Stimulated activated CD4-positive, alpha-beta T cell treated with anti-CD3 and anti-CD28 coated beads, Interleukin-15, amount 100 ng/mL, for 48 hours (primary cell): Measurements from ENCODE around the gene DEUP1.
A peak's percentile ranks its signal among the peaks of the same experiment; 100 is the strongest.
"Not testable (repeated sequence)": the region's sequence is repeated elsewhere in the genome, so short reads cannot be mapped to it uniquely, and the experiment has no call there.

Experiments
- DNase-seq, 2 donors: peaks; one replicate each; pipeline ENCODE4 v3.0.0-alpha.2; 2020; ENCODE audit warnings: low read depth in 2 of 2

Gene DEUP1

DNA sequence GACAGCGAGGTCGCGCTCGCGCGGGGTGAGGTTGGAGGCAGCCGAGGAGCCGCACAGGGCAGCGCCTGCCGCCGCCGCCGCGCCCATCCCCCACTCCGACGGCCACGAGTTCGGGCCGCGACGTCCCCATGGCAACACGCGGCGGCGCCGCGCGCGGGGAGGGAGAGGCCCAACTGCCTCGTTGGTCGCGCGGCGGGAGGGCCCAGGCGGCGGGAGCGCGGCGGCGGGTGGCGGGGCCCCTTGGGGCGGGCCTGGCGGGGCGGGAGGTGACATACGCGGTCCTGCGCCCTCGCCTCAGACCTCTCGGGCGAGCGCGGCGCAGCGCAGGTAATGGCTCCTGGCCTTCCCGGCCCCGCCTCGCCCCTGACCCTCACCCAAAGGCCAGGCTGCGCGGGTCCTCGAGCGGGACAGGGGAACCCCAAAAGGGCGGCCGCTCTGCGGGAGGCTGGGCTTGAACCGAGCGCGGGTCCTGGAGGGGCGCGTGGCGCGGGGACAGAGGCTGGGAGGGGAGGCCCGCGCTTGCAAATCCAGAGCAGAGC is at the start of gene DEUP1:
Gene DEUP1, plus strand, starts transcription at position 297 of the 539 bp plus-strand sequence. CDS start 1,518 bp downstream, outside the sequence.
- DNase-seq: peak in 1 of 2 donors; percentile 4

DNA sequence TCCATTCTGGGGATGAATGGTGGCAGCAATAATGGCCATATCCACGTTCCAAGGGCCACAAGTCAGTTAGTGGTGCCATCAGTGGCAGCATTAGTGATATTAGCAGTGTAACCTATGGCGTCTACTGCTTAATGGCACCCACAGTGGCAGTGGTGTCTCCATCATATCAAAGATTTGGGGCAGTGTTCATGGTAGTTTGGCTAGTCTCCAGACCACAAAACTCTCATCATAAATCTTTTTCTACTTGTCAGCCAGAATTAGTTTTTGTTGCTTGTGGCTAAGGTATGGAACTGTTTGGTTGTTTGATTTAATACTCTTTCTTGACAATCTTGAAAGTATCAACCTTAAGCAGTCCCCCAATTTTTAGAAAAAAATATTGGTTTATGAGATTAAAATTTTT is 45.1 kb upstream of the DEUP1 start:
- DNase-seq: no peak

DNA sequence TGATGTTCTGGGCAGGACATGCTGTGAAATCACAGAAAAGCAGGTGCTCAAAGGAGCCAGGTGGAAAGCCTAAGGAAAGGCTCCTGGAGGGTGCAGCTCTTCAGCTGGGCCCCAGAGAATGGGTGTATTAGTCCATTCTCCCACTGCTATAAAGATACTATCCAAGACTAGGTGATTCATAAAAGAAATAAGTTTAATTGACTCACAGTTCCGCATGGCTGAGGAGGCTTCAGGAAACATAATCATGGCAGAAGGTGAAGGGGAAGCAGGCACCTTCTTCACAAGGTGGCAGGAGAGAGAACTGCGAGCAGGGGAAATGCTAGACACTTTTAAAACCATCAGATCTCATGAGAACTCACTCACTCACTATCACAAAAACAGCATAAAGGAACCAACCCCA is 43.1 kb upstream of the DEUP1 start:
- no peak for DNase-seq

DNA sequence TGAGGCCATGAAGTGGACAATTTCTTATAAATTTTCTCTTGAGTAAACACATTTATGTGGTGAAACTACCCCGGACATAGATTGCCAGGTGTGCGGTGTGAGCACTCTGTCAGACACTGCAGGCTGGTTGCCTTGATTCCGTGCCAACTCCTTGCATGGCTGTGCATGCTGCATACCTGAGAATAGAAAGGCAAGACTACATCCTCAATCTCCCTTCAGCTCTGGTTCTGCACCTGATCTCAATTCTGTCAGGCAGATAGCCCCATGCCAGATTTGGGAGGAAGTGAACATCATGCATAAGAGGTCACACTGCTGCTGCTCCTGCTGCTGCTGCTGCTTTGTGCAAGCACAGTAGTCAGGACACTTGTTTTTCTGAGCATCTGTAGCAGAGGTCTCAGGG is 42.5 kb upstream of the DEUP1 start:
- no peak for DNase-seq

- no peak for DNase-seq
Measured at GRCh38 chr11:93288767-93289166, 41.8 kb upstream of the DEUP1 start.

- DNase-seq: no peak
Measured at GRCh38 chr11:93289782-93290463, 40.6 kb upstream of the DEUP1 start.

- DNase-seq: no peak
Measured at GRCh38 chr11:93291110-93291509, 39.4 kb upstream of the DEUP1 start.

- DNase-seq: no peak
Measured at GRCh38 chr11:93291898-93292297, 38.6 kb upstream of the DEUP1 start.

- DNase-seq: no peak
Measured at GRCh38 chr11:93295921-93296575, 34.5 kb upstream of the DEUP1 start.

DNA sequence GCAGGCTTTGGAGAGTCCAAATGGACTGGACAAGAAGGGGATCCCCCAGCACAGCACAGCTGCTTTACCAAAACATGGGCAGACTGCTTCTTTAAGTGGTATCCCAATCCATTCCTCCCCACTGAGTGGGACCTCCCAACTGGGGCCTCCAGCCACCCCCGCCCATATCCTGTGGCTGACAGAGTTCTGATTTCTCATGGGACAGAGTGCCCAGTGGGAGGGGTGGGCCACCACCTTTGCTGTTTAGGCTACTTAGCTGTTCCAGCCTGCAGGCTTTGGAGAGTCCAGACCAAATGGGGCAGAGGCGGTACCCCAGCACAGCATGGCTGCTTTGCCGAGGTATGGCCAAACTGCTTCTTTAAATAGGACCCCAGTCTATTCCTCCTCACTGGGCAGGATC is 26.9 kb upstream of the DEUP1 start:
- DNase-seq: no peak

- not testable (repeated sequence) for DNase-seq
Measured at GRCh38 chr11:93314399-93314798, 16.1 kb upstream of the DEUP1 start.

- DNase-seq: no peak
Measured at GRCh38 chr11:93319224-93319839, 11.2 kb upstream of the DEUP1 start.

GRCh38 chr11:93320230-93320629 is 10.3 kb upstream of the DEUP1 start:
- DNase-seq: no peak

DNA sequence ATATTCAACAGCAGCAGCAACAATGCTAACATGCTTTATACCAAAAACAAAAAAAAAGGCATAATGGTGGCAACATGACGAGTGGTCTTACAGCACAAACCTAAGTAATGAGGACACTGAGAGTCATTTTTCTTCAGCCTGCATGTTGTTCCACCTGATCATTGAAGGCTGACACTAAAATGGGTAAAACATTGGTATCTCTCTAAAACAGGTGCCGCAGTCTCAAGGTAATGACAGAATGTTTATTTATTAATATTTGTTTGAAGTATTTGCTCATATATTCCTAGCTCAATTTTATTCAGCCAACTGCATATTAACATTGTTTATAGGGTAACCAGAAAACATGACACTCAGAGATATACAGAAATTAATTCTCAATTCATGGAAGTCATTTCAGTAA is 8.3 kb upstream of the DEUP1 start:
- no peak for DNase-seq

GRCh38 chr11:93323747-93324146 is 6.8 kb upstream of the DEUP1 start:
- no peak for DNase-seq

DNA sequence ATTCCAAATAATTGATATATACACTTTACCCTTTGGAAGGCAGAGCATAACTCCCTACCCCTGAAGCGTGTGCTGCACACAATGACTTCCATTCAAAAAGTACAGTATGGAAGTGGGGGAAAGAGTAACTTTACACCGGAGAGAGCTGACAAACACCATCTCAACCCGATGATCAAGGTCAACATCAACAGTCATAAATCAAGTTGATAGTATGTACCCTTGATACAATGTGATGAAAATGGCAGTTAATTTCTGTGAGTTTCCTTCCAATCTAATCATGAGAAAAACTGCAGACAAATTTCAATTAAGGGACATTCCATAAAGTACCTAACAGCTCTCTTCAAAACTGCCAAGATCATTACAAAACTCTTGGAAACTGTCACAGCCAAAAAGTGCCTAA is 6.0 kb upstream of the DEUP1 start:
- DNase-seq: no peak

DNA sequence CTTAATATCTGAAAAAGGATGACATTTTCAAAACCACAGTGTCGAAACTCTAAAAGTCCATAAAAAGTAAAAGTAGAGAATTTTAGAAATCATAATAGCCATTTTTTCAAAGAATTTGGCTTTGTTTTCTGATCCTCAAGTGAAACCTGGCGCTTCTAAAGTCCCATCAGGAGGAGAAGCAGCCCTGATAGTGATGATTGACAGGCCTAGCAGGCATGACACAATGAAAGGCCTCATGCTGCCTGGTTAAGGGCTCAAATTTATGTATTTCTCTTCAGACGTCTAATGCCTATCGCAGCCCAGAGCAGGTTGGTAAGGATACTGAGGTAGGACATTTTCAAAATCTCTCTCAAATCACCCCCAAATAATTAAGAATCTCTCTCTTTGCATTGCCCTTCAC is 3.9 kb upstream of the DEUP1 start:
- DNase-seq: no peak

GRCh38 chr11:93329936-93330445 is 551 bp upstream of the DEUP1 start:
- DNase-seq: no peak

- no peak for DNase-seq
Measured at GRCh38 chr11:93340223-93340622, 9.7 kb downstream of the DEUP1 start.

GRCh38 chr11:93344855-93345333 is 14.4 kb downstream of the DEUP1 start:
- no peak for DNase-seq

DNA sequence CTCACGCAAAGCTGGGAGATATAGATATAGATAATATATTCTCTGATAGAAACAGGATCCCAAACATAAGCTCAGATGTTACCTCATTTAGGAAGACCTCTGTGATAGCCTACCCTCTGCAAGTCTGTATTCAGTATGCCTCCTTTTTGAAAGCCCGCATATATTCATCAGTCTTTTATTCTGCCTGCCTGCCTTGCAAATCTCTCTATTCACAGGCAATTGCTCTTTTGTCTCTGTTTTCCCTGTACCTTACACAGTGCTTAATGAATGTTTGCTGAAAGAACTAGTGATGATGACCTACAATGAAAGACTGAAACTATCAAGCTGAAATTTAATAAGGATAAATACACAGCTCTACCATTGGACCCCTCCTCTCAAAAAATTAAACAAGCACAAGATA is 18.4 kb downstream of the DEUP1 start:
- DNase-seq: no peak

- no peak for DNase-seq
Measured at GRCh38 chr11:93350835-93351234, 20.3 kb downstream of the DEUP1 start.

- DNase-seq: no peak
Measured at GRCh38 chr11:93359396-93359795, 28.9 kb downstream of the DEUP1 start.
